GM12891 (cell line): Measurements from ENCODE around the gene XBP1.

Experiments used
- PAX5 ChIP-seq: IDR thresholded peaks from 2 replicates; pipeline ENCODE4 v1.6.1; 2011; ENCODE audit warnings: low read length, moderate library complexity, mild to moderate bottlenecking; ENCODE audit not compliant: insufficient read depth, severe bottlenecking
- POLR2A ChIP-seq: IDR thresholded peaks from 2 replicates; pipeline ENCODE4 v1.6.1; 2011; ENCODE audit warnings: low read depth, low read length, control low read depth
- POLR2AphosphoS5 ChIP-seq: IDR thresholded peaks from 2 replicates; pipeline ENCODE4 v1.6.1; 2011; ENCODE audit warnings: low read depth, low read length, control low read depth
- SPI1 ChIP-seq: IDR thresholded peaks from 2 replicates; pipeline ENCODE4 v1.6.1; 2011; ENCODE audit warnings: low read depth, low read length, control low read depth
- TAF1 ChIP-seq: IDR thresholded peaks from 2 replicates; pipeline ENCODE4 v1.6.1; 2011; ENCODE audit warnings: low read depth, low read length, control low read depth

DNA sequence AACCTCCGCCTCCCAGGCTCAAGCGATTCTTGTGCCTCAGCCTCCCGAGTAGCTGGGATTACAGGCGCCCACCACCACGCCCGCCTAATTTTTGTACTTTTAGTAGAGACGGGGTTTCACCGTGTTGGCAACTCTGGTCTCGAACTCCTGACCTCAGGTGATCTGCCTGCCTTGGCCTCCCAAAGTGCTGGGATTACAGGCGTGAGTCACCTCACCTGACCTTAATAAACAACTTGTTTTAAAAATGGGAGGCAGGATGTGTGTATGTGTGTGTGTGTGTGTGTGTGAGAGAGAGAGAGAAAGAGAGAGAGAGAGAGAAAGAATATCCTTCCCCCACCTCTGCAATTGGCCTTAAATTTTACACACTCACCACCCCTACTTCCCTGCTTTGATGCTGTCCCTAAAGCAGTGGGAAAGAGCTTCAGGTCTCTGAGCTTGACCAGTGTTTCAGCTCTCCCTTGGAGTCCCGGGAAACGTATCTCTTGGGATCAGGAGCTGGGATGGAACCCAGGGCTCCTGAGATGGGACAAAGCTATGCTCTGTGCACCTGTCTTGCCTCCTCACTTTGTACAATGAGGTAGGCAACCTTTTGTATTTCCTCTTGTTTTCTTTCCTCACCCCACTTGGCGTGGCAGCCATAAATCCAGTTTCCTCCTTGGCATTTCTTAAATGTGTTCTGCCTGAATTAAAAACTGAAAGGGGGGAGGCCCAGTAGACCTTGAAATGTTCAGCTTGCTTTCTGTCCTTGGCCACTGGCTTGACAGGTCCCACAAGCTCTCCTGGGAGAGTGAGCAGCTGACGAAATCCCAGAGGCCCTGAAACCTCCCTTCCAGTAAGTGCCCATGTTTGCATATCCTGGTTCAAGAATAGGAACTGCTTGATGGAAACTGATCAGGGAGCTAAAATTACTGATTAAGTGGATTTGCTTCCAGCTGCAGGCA, 17.8 kb upstream of the XBP1 start:
- TF ChIP-seq POLR2AphosphoS5 (no peak), POLR2A (no peak), PAX5 (no peak), TAF1 (no peak), SPI1 (no peak)
